ENCODE data around the gene ADGRL4.

GRCh38 chr1:79043506-79043905 is 37.0 kb upstream of the ADGRL4 start:
- TF ChIP-seq GATA3 (IDR thresholded peaks at IDR 0.05; ENCODE audit: low read depth, low read length) (no peak), GATA2 (IDR thresholded peaks at IDR 0.05; ENCODE audit: low read depth, low read length) (no peak)
